Heart left ventricle (tissue), 16 donors: ENCODE data around the gene MBD3L2. TPM values are rescaled to one million over a fixed set of nuclear protein-coding genes. Genes with fewer than 3 reads are reported as not detected.
A peak's percentile ranks its signal among the peaks of the same experiment; 100 is the strongest.

Source experiments
- ATAC-seq, 4 donors: fragments of 200-7000 bp; cut with Tn5 transposase; one replicate each; pipeline ENCODE4 v1.9.1; 2020 to 2022; ENCODE audit warnings: moderate library complexity in 4 of 4, mild to moderate bottlenecking in 3 of 4, moderate number of reproducible peaks in 1 of 4
- DNase-seq, 5 donors: peaks; one replicate each; pipeline ENCODE4 v3.0.0-alpha.2; 2020
- H3K27ac ChIP-seq, 12 donors: fragments of 200-600 bp; sonication (generic) in 4 of 12; one replicate each; pipeline versions ENCODE4 v1.5.0 to v1.8.0; 2016 to 2022; ENCODE audit warnings: mild to moderate bottlenecking in 2 of 12
- H3K27me3 ChIP-seq, 9 donors: fragments of 200-600 bp; sonication (generic) in 2 of 9; one replicate each; pipeline versions ENCODE4 v1.5.1 to v1.8.0; 2016 to 2022; ENCODE audit warnings: mild to moderate bottlenecking in 3 of 9
- H3K36me3 ChIP-seq, 9 donors: fragments of 200-600 bp; sonication (generic) in 2 of 9; one replicate each; pipeline versions ENCODE4 v1.5.0 to v1.8.0; 2018 to 2022; ENCODE audit warnings: mild to moderate bottlenecking in 2 of 9
- H3K4me1 ChIP-seq, 12 donors: fragments of 200-600 bp; sonication (generic) in 4 of 12; one replicate each; pipeline versions ENCODE4 v1.5.0 to v1.8.0; 2016 to 2022; ENCODE audit warnings: mild to moderate bottlenecking in 3 of 12
- H3K4me3 ChIP-seq, 12 donors: fragments of 200-600 bp; sonication (generic) in 4 of 12; one replicate each; pipeline versions ENCODE4 v1.5.0 to v1.8.0; 2017 to 2022; ENCODE audit warnings: mild to moderate bottlenecking in 9 of 12, moderate library complexity in 4 of 12
- H3K9me3 ChIP-seq, 12 donors: fragments of 200-600 bp; sonication (generic) in 4 of 12; one replicate each; pipeline versions ENCODE4 v1.5.0 to v1.8.0; 2016 to 2022; ENCODE audit warnings: mild to moderate bottlenecking in 1 of 12
- CTCF ChIP-seq, 12 donors: fragments of 200-600 bp; sonication (generic) in 4 of 12; IDR thresholded peaks; one replicate each; pipeline versions ENCODE4 v1.5.0 to v1.8.0; 2018 to 2022; ENCODE audit warnings: antibody characterized with exemption in 12 of 12, mild to moderate bottlenecking in 5 of 12
- POLR2A ChIP-seq, 2 donors: fragments of 450-650 bp; IDR thresholded peaks; one replicate each; pipeline ENCODE4 v1.6.1; 2017; ENCODE audit warnings: antibody characterized with exemption in 2 of 2, mild to moderate bottlenecking in 2 of 2, moderate library complexity in 2 of 2
- WGBS, 4 donors: extraction: QIAGEN DNeasy Blood & Tissue Kit in 2 of 4; methylation state at CpG; one replicate each; pipeline versions ENCODE4 v1.1.5 to v1.1.7; 2013 to 2018; 5-methylcytosine and 5-hydroxymethylcytosine counted together
- intact Hi-C, 10 donors: fragments of 100-400 bp; cut with DNase I; formaldehyde crosslinking; loops; one replicate each; pipeline versions ENCODE4 v1.11.1 to v1.14.2; 2022
- polyA plus RNA-seq, 2 donors: library from polyadenylated mRNA; stranded (reverse); fragments of 200-250 nt; gene quantifications; one replicate each; pipeline ENCODE4 v1.2.3, GENCODE V29; 2013
- total RNA-seq, 9 donors: library from RNA; depleted of rRNA in 2 of 9; stranded (reverse); fragments of >200 nt in 2 of 9; fragmentation: NEBNext Ultra II Directional in 3 of 9; extraction: Animal tissue kit (Norgen Biotek cat#: 25700) in 3 of 9; gene quantifications; one replicate each; pipeline versions ENCODE4 v1.1.0 to v1.2.4, GENCODE V29; 2016 to 2023
- donor health status: ischemic (EF 13 %, LVEDD 7.1; RV severe dilation, severe dysfunction).
- donor health status: healthy with polysubstance abuse.
- donor health status: DM: no; HTN: yes; CAD: no.
- donor health status: DM: no; HTN: no; CAD: no.
- donor health status: ischemic (EF 25% LVEDD 6.9; RV normal size, moderate dysfunction).
- donor health status: ischemic (EF 25% LVEDD 5.7; RV mildly dilated, moderate dysfunction).
- donor health status: healthy.
- donor health status: DM: yes; HTN: yes; CAD: no.
- donor health status: ischemic (EF 35%, LVEDD 5.7; RV mildly dilated, moderate dysfunction).
- donor health status: nonischemic (EF 11% LVEDD 7.7; RV severe dilation, severe dysfunction).
- donor health status: DM: yes; HTN: yes; CAD: no.
- donor health status: PGD.
- donor health status: ischemic (EF 29% LVEDD 5.4; RV normal size, mild dysfunction).
- donor health status: nonischemic (EF 23%, LVEDD 6.1; RV moderate dilation, normal function).

Gene MBD3L2
- total and polyA plus RNA-seq, 11 donors, result not detected

GRCh38 chr19:7088999-7089398 is 39.9 kb downstream of the MBD3L2 start:
- TF ChIP-seq CTCF (IDR thresholded peaks at IDR 0.05), result no peak
- TF ChIP-seq POLR2A (IDR thresholded peaks at IDR 0.05), result no peak
- no peak for DNase-seq
- intact Hi-C loops, result no loop called here
- H3K36me3 ChIP-seq, result peaks cover 5 to 66% (median 6%) of the 10 kb centered on the region in 9 donors
- no peaks in the 10 kb centered on the region for H3K27me3 ChIP-seq
- H3K27ac ChIP-seq, result no peak overlapping the region
- ATAC-seq, result no peak
- no peaks in the 10 kb centered on the region for H3K4me1 ChIP-seq
- WGBS, 4 donors, result 89 to 97% (median 94%) methylated on average over 6 of the region's 6 CpGs
- H3K4me3 ChIP-seq, result no peak overlapping the region
- peaks cover under 1 to 99% (median 67%) of the 10 kb centered on the region in 12 donors for H3K9me3 ChIP-seq

GRCh38 chr19:7098096-7098495 is 49.0 kb downstream of the MBD3L2 start:
- no peaks in the 10 kb centered on the region for H3K27me3 ChIP-seq
- H3K4me1 ChIP-seq, result peaks cover 0 to 12% (median 4%) of the 10 kb centered on the region in 12 donors
- TF ChIP-seq CTCF (IDR thresholded peaks at IDR 0.05) (no peak), POLR2A (IDR thresholded peaks at IDR 0.05) (no peak)
- H3K9me3 ChIP-seq, result peaks cover 0 to 49% (median 16%) of the 10 kb centered on the region in 12 donors
- DNase-seq (no peak), ATAC-seq (no peak)
- H3K27ac ChIP-seq, result peak overlapping the region in 8 of 12 donors; percentile 91 to 98 (median 94)
- peak overlapping the region in 11 of 12 donors; percentile 45 to 91 (median 64) for H3K4me3 ChIP-seq
- H3K36me3 ChIP-seq, result no peaks in the 10 kb centered on the region
- intact Hi-C loops, result loop anchor here in 1 of 10 donors (1.0 kb wide), 1 partner anchor 29 kb away; the partner anchor contains the start of gene ZNF557
- WGBS, 4 donors, result 93 to 100% (median 96%) methylated on average over 3 of the region's 3 CpGs

GRCh38 chr19:7098701-7099596 is 49.8 kb downstream of the MBD3L2 start:
- H3K27me3 ChIP-seq, result no peaks in the 10 kb centered on the region
- ATAC-seq (peak; percentile 94 to 97 (median 96)), DNase-seq (peak; percentile 92 to 96 (median 94))
- peaks cover 0 to 12% (median 4%) of the 10 kb centered on the region in 12 donors for H3K4me1 ChIP-seq
- intact Hi-C loops, result loop anchor here in 1 of 10 donors (1.0 kb wide), 1 partner anchor 30 kb away; the partner anchor contains the start of gene ZNF557
- peaks cover 0 to 41% (median 13%) of the 10 kb centered on the region in 12 donors for H3K9me3 ChIP-seq
- TF ChIP-seq POLR2A (IDR thresholded peaks at IDR 0.05) (peak in 1 of 2 donors; percentile 57), CTCF (IDR thresholded peaks at IDR 0.05) (no peak)
- H3K4me3 ChIP-seq, result peak overlapping the region; percentile 30 to 91 (median 63)
- no peaks in the 10 kb centered on the region for H3K36me3 ChIP-seq
- peak overlapping the region; percentile 91 to 98 (median 92) for H3K27ac ChIP-seq
- 0 to 1% (median 0%) methylated on average over 78 of the region's 78 CpGs for WGBS, 4 donors

GRCh38 chr19:7099597-7099921 is 50.4 kb downstream of the MBD3L2 start:
- H3K36me3 ChIP-seq, result no peaks in the 10 kb centered on the region
- 12 to 14% (median 14%) methylated on average over 9 of the region's 9 CpGs for WGBS, 4 donors
- peaks cover 0 to 12% (median 4%) of the 10 kb centered on the region in 12 donors for H3K4me1 ChIP-seq
- H3K27me3 ChIP-seq, result peaks cover 0 to under 1% (median 0%) of the 10 kb centered on the region in 9 donors
- intact Hi-C loops, result no loop called here
- peak overlapping the region; percentile 30 to 91 (median 63) for H3K4me3 ChIP-seq
- no peak for TF ChIP-seq CTCF (IDR thresholded peaks at IDR 0.05)
- TF ChIP-seq POLR2A (IDR thresholded peaks at IDR 0.05), result no peak
- ATAC-seq (no peak), DNase-seq (no peak)
- peak overlapping the region; percentile 91 to 98 (median 92) for H3K27ac ChIP-seq
- H3K9me3 ChIP-seq, result peaks cover 0 to 35% (median 10%) of the 10 kb centered on the region in 12 donors
